Measurements from ENCODE around the gene TNS4.

GRCh38 chr17:40538019-40538935 lies 36.9 kb upstream of the TNS4 start:
- TF ChIP-seq CTCF (IDR thresholded peaks at IDR 0.05) (no peak), EZH2phosphoT487 (IDR thresholded peaks at IDR 0.05) (no peak)
